Measurements from ENCODE around the gene PEPD. TPM values are rescaled to one million over a fixed set of nuclear protein-coding genes. Genes with fewer than 3 reads are reported as not detected.

PEPD gene
- total and polyA plus RNA-seq, 2 donors (not counting 3 experiments of a cell fraction or from before 2014, with no cell fraction given): 73.7 to 126 TPM

DNA sequence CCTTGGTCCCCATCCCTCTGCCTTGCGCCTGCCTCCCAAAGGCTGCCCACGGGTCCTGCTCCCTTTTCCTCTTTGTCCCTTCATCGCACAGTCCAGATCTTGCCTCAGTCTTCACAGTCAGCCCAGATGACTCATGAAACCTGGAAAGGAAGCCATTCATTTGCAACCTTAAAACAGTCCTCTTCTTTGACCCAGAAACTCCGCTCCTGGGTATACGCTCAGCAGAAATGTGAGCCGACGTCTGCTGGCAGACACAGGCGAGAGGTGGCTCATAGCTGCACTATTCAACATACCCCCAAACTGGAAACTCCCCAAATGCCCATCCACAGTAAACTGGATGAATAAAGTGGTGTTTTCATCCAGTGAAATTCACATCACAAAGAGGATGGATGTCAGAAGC lies 13.6 kb upstream of the PEPD start:
- Histone ChIP-seq H3K4me2 (ENCODE audit: insufficient read depth, low read length) (no peak overlapping the region), H3K27me3 (ENCODE audit: control insufficient read depth in 2 of 2, insufficient read depth in 2 of 2, low read length in 2 of 2) (no peaks in the 10 kb centered on the region), H3K79me2 (ENCODE audit: control insufficient read depth, insufficient read depth, low read length) (no peaks in the 10 kb centered on the region), H3K9me3 (replicated peaks; ENCODE audit: control insufficient read depth, insufficient read depth, low read length) (no peaks in the 10 kb centered on the region), H4K20me1 (replicated peaks; ENCODE audit: control insufficient read depth, extremely low read depth, insufficient read depth, low read length) (no peaks in the 10 kb centered on the region), H3K4me3 (replicated peaks in 1 of 3; ENCODE audit: insufficient read depth in 1 of 3, low read depth in 1 of 3, low read length in 3 of 3) (no peak overlapping the region), H3K4me1 (ENCODE audit: control insufficient read depth, extremely low read depth, insufficient read depth, low read length) (no peaks in the 10 kb centered on the region), H3K27ac (ENCODE audit: insufficient read depth, low read depth, low read length) (no peak overlapping the region), H3K9me1 (replicated peaks; ENCODE audit: control insufficient read depth, extremely low read depth, insufficient read depth, low read length) (no peaks in the 10 kb centered on the region), H3K36me3 (ENCODE audit: control insufficient read depth in 2 of 2, extremely low read depth in 1 of 2, insufficient read depth in 2 of 2, low read length in 2 of 2) (no peaks in the 10 kb centered on the region), H2AFZ (ENCODE audit: low read depth, low read length) (no peak overlapping the region), H3K9ac (replicated peaks; ENCODE audit: extremely low read depth, insufficient read depth, low read length) (no peak overlapping the region)
- TF ChIP-seq JUN (IDR thresholded peaks at IDR 0.05; ENCODE audit: borderline replicate concordance, insufficient read depth, insufficient read length, low read depth) (no peak), POLR2A (IDR thresholded peaks at IDR 0.05; ENCODE audit: low read depth, low read length) (no peak), POLR2AphosphoS5 (IDR thresholded peaks at IDR 0.05; ENCODE audit: insufficient read depth, low read depth, low read length) (no peak), MYC (IDR thresholded peaks at IDR 0.05; ENCODE audit: low read depth, low read length) (no peak), GATA2 (IDR thresholded peaks at IDR 0.05; ENCODE audit: insufficient read depth, insufficient read length, low read depth, low read length) (no peak), FOS (IDR thresholded peaks at IDR 0.05; ENCODE audit: borderline replicate concordance, insufficient read depth, low read length) (no peak)
- TF ChIP-seq, protein P1, sequence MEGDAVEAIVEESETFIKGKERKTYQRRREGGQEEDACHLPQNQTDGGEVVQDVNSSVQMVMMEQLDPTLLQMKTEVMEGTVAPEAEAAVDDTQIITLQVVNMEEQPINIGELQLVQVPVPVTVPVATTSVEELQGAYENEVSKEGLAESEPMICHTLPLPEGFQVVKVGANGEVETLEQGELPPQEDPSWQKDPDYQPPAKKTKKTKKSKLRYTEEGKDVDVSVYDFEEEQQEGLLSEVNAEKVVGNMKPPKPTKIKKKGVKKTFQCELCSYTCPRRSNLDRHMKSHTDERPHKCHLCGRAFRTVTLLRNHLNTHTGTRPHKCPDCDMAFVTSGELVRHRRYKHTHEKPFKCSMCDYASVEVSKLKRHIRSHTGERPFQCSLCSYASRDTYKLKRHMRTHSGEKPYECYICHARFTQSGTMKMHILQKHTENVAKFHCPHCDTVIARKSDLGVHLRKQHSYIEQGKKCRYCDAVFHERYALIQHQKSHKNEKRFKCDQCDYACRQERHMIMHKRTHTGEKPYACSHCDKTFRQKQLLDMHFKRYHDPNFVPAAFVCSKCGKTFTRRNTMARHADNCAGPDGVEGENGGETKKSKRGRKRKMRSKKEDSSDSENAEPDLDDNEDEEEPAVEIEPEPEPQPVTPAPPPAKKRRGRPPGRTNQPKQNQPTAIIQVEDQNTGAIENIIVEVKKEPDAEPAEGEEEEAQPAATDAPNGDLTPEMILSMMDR (IDR thresholded peaks at IDR 0.05; ENCODE audit: extremely low read depth in 1 of 2, insufficient read depth in 1 of 2, low read depth in 1 of 2, low read length in 2 of 2): no peak
- TF ChIP-seq, protein P2, sequence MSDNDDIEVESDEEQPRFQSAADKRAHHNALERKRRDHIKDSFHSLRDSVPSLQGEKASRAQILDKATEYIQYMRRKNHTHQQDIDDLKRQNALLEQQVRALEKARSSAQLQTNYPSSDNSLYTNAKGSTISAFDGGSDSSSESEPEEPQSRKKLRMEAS (IDR thresholded peaks at IDR 0.05; ENCODE audit: insufficient read depth, insufficient read length): no peak
- dilution Hi-C loops (cut with MboI; ENCODE audit: extremely low pct_ligation_motif_present, low sequenced_read_pairs): no loop called here
- FAIRE-seq (no peak), DNase-seq (ENCODE audit: low read depth, low spot score) (no peak)
- ChIA-PET CTCF (interaction anchor here (1.0 to 1.4 kb wide), 2 partner anchors 10 to 105 kb away, joined by 3 to 5 read pairs; no protein-coding TSS in a partner anchor), POLR2A (interaction anchor here (1.5 kb wide), 1 partner anchor 13 kb away, joined by 4 read pairs; the partner anchor contains the start of gene PEPD)
- BruUV-seq (replicated peaks): no TSS peak
- intact Hi-C loops (cut with micrococcal nuclease): no loop called here
